ACHN (cell line): ENCODE results near the gene DHFR2.

Experiments used
- DNase-seq: peaks from one replicate; pipeline ENCODE4 v3.0.0-alpha.2; 2015
- in situ Hi-C: cut with HindIII; loops from 2 replicates; pipeline ENCODE4 v1.10.0; 2017; ENCODE audit warnings: low sequenced_read_pairs, low pct_ligation_motif_present, low pct_unique_long_range_greater_than_20kb

DHFR2 gene

GRCh38 chr3:94015025-94015424 is 47.7 kb downstream of the DHFR2 start:
- DNase-seq: no peak
- in situ Hi-C loops: no loop called here

GRCh38 chr3:94012185-94012584 is 50.5 kb downstream of the DHFR2 start:
- in situ Hi-C loops: no loop called here
- DNase-seq: no peak

- DNase-seq: no peak
- in situ Hi-C loops: no loop called here
These were observed 51.4 kb downstream of the DHFR2 start for GRCh38 chr3:94011233-94011711.

- in situ Hi-C loops: no loop called here
- DNase-seq: no peak
These were observed 53.1 kb downstream of the DHFR2 start for GRCh38 chr3:94009608-94010007.

GRCh38 chr3:94008253-94008652 is 54.5 kb downstream of the DHFR2 start:
- in situ Hi-C loops: no loop called here

More at GRCh38 chr3:94008253-94008652, 54.5 kb downstream of the DHFR2 start:
- no peak for DNase-seq
